HEK293 (cell line): Measurements from ENCODE around the gene LCN12.

ENCODE experiments used
- KLF7 ChIP-seq: fragments of 450-650 bp; formaldehyde crosslinking; IDR thresholded peaks from 2 replicates; pipeline ENCODE4 v1.5.1; 2016; ENCODE audit warnings: missing biosample characterization, missing genetic modification characterization, borderline replicate concordance
- SALL2 ChIP-seq: fragments of 450-650 bp; formaldehyde crosslinking; IDR thresholded peaks from 2 replicates; pipeline ENCODE4 v1.5.0; 2017; ENCODE audit warnings: missing biosample characterization, mild to moderate bottlenecking, missing genetic modification characterization, borderline replicate concordance
- ZBTB48 ChIP-seq: fragments of 450-650 bp; formaldehyde crosslinking; IDR thresholded peaks from 2 replicates; pipeline ENCODE4 v1.5.1; 2016; ENCODE audit warnings: missing biosample characterization, missing genetic modification characterization
- ZBTB7A ChIP-seq: fragments of 450-650 bp; formaldehyde crosslinking; IDR thresholded peaks from 2 replicates; pipeline ENCODE4 v1.5.1; 2016; ENCODE audit warnings: low read depth, missing biosample characterization, missing genetic modification characterization
- ZNF133 ChIP-seq: fragments of 450-650 bp; formaldehyde crosslinking; IDR thresholded peaks from 2 replicates; pipeline ENCODE4 v1.5.1; 2016; ENCODE audit warnings: missing biosample characterization, missing genetic modification characterization
- ZNF23 ChIP-seq: fragments of 450-650 bp; formaldehyde crosslinking; IDR thresholded peaks from 2 replicates; pipeline ENCODE4 v1.5.1; 2016; ENCODE audit warnings: missing biosample characterization, missing genetic modification characterization, borderline replicate concordance
- ZNF274 ChIP-seq, 2 experiments: fragments of 200-500 bp in 1 of 2; fragments of 450-650 bp in 1 of 2; sonication (Bioruptor generic) in 1 of 2; formaldehyde crosslinking in 1 of 2; IDR thresholded peaks; 2 replicates each; pipeline versions ENCODE4 v1.5.1 to v1.6.1; 2014 to 2016; ENCODE audit warnings: borderline replicate concordance in 1 of 2, inconsistent platforms in 1 of 2, low read length in 1 of 2, missing biosample characterization in 1 of 2, missing genetic modification characterization in 1 of 2
- ZNF501 ChIP-seq: fragments of 450-650 bp; formaldehyde crosslinking; IDR thresholded peaks from 2 replicates; pipeline ENCODE4 v1.5.1; 2016; ENCODE audit warnings: missing biosample characterization, missing genetic modification characterization
- ZNF792 ChIP-seq: fragments of 450-650 bp; formaldehyde crosslinking; IDR thresholded peaks from 2 replicates; pipeline ENCODE4 v1.5.1; 2016; ENCODE audit warnings: missing biosample characterization, missing genetic modification characterization
- TF ChIP-seq, protein P1 (sequence below): fragments of 450-650 bp; formaldehyde crosslinking; optimal IDR thresholded peaks from 2 replicates; pipeline ENCODE3; 2016; ENCODE audit warnings: missing biosample characterization, mild to moderate bottlenecking, missing genetic modification characterization
- TF ChIP-seq, protein P2 (sequence below): fragments of 450-650 bp; formaldehyde crosslinking; IDR thresholded peaks from 2 replicates; pipeline ENCODE4 v1.5.1; 2016; ENCODE audit warnings: missing biosample characterization, missing genetic modification characterization
- TF ChIP-seq, protein P3 (sequence below): fragments of 450-650 bp; formaldehyde crosslinking; IDR thresholded peaks from 2 replicates; pipeline ENCODE4 v1.5.1; 2016; ENCODE audit warnings: missing biosample characterization, missing genetic modification characterization

DNA sequence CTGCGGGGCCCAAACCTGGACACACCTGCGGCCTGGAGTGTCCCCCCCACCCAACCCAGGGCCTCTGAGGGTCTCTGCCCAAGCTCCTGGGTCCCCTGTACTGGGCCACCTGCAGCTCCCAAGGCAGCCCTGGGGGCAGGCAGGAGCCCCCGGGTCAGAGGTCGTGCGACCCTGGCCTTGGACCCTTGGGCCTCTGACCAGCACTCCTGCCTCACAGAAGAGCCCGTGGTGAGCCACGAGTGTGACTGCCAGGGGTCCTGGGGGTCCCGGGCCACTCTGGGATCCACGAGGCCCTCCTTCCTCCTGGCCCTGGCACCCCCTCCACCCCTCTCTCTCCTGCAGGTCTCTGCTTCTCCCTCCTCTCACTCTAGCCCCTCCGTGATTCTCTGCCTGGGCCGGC lies 20.3 kb downstream of the LCN12 start:
- TF ChIP-seq, protein P1, sequence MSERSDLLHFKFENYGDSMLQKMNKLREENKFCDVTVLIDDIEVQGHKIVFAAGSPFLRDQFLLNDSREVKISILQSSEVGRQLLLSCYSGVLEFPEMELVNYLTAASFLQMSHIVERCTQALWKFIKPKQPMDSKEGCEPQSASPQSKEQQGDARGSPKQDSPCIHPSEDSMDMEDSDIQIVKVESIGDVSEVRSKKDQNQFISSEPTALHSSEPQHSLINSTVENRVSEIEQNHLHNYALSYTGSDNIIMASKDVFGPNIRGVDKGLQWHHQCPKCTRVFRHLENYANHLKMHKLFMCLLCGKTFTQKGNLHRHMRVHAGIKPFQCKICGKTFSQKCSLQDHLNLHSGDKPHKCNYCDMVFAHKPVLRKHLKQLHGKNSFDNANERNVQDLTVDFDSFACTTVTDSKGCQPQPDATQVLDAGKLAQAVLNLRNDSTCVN (tag by site-specific recombination) = no peak
- TF ChIP-seq, protein P2, sequence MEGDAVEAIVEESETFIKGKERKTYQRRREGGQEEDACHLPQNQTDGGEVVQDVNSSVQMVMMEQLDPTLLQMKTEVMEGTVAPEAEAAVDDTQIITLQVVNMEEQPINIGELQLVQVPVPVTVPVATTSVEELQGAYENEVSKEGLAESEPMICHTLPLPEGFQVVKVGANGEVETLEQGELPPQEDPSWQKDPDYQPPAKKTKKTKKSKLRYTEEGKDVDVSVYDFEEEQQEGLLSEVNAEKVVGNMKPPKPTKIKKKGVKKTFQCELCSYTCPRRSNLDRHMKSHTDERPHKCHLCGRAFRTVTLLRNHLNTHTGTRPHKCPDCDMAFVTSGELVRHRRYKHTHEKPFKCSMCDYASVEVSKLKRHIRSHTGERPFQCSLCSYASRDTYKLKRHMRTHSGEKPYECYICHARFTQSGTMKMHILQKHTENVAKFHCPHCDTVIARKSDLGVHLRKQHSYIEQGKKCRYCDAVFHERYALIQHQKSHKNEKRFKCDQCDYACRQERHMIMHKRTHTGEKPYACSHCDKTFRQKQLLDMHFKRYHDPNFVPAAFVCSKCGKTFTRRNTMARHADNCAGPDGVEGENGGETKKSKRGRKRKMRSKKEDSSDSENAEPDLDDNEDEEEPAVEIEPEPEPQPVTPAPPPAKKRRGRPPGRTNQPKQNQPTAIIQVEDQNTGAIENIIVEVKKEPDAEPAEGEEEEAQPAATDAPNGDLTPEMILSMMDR (tag by site-specific recombination) = no peak
- TF ChIP-seq ZBTB48 (tag by site-specific recombination) = no peak
- 0 out of 2 replicates have a peak, but pooled peaks have one; percentile 31 for TF ChIP-seq ZBTB7A (tag by site-specific recombination)
- TF ChIP-seq ZNF274 (IDR thresholded peaks at IDR 0.05; ENCODE audit: low read length) = no peak
- no peak for TF ChIP-seq ZNF274 (tag by site-specific recombination; IDR thresholded peaks at IDR 0.05; ENCODE audit: borderline replicate concordance)
- TF ChIP-seq KLF7 (tag by site-specific recombination) = no peak
- no peak for TF ChIP-seq ZNF133 (tag by site-specific recombination)
- TF ChIP-seq SALL2 (tag by site-specific recombination) = no peak
- TF ChIP-seq, protein P3, sequence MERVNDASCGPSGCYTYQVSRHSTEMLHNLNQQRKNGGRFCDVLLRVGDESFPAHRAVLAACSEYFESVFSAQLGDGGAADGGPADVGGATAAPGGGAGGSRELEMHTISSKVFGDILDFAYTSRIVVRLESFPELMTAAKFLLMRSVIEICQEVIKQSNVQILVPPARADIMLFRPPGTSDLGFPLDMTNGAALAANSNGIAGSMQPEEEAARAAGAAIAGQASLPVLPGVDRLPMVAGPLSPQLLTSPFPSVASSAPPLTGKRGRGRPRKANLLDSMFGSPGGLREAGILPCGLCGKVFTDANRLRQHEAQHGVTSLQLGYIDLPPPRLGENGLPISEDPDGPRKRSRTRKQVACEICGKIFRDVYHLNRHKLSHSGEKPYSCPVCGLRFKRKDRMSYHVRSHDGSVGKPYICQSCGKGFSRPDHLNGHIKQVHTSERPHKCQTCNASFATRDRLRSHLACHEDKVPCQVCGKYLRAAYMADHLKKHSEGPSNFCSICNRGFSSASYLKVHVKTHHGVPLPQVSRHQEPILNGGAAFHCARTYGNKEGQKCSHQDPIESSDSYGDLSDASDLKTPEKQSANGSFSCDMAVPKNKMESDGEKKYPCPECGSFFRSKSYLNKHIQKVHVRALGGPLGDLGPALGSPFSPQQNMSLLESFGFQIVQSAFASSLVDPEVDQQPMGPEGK = no peak
- TF ChIP-seq ZNF792 (tag by site-specific recombination) = no peak
- TF ChIP-seq ZNF23 (tag by site-specific recombination) = no peak
- no peak for TF ChIP-seq ZNF501 (tag by site-specific recombination)
